ENCODE results near the gene OSBPL2. TPM values are rescaled to one million over a fixed set of nuclear protein-coding genes. Genes with fewer than 3 reads are reported as not detected.

The OSBPL2 gene
- total RNA-seq, 1 donor from 2014 or later = 29.2 TPM

DNA sequence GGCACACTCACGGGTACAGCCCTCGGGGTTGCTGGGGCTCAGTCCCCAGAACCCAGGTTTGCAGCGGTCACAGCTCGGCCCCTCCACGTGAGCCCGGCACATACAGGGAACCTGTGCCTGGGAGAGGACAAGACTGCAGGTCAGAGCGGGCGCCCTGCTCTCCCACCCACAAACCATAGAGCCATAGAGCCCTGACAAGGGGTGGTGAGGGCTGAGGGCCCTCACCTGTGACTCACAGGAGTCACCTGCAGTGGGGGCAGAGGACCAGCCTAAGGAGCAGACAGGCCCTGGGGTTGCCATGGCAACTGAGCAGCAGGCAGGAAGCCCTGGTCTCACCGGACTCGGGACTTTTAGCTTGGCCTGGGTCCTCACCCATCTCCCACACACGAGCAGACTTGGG, 98.0 kb downstream of the OSBPL2 start:
- no peak for DNase-seq
- Mint-ChIP-seq H3K4me1 (no peaks in the 10 kb centered on the region), H3K9me3 (no peaks in the 10 kb centered on the region), H3K4me3 (no peak overlapping the region), H3K36me3 (ENCODE audit: low read depth) (no peaks in the 10 kb centered on the region), H3K27ac (no peak overlapping the region), H3K27me3 (peaks cover 5% of the 10 kb centered on the region)
- intact Hi-C loops (cut with micrococcal nuclease) = no loop called here

- H3K36me3 Mint-ChIP-seq (ENCODE audit: low read depth) = no peaks in the 10 kb centered on the region
- H3K27ac Mint-ChIP-seq = no peak overlapping the region
- H3K27me3 Mint-ChIP-seq = peaks cover 5% of the 10 kb centered on the region
- no peak overlapping the region for H3K4me3 Mint-ChIP-seq
- intact Hi-C loops (cut with micrococcal nuclease) = no loop called here
- H3K4me1 Mint-ChIP-seq = no peaks in the 10 kb centered on the region
- DNase-seq = no peak
- H3K9me3 Mint-ChIP-seq = no peaks in the 10 kb centered on the region
Observed at GRCh38 chr20:62336775-62337557, 98.6 kb downstream of the OSBPL2 start.

DNA sequence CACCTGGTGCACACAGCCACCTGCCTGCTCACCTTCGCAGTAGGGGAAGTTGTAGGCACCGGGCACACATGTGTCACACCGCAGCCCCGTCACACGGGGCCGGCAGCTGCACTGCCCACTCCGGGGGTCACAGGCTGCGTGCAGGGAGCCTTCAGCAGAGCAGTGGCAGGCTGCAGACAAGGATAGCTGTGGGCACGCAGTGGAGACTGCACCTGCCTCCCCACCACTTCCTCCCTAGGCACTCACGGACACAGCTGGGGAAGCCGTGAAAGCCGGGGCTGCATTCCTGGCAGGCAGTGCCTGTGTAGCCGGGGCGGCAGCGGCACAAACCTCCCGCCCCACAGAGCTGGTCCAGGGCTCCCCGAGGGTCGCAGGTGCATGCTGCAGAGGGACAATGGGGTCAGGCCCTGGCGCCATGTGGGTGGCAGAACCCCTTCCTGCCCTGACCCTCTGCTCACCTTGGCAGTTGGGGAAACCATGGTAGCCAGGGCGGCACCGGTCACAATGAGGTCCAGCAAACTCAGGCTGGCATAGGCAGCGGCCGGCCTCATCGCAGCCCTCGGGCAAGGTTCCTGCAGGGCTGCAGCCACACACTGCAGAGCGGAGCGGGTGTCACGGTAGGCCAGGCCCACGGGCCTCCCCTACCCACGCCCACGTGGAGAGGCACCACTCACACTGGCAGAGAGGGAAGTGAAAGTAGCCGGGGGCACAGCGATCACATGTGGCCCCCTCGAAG, 99.4 kb downstream of the OSBPL2 start:
- DNase-seq = no peak
- Mint-ChIP-seq H3K27me3 (peaks cover 5% of the 10 kb centered on the region), H3K4me1 (no peaks in the 10 kb centered on the region), H3K27ac (no peak overlapping the region), H3K4me3 (no peak overlapping the region), H3K9me3 (no peaks in the 10 kb centered on the region), H3K36me3 (ENCODE audit: low read depth) (no peaks in the 10 kb centered on the region)
- intact Hi-C loops (cut with micrococcal nuclease) = no loop called here

- Mint-ChIP-seq H3K4me1 (no peaks in the 10 kb centered on the region), H3K27ac (no peak overlapping the region), H3K4me3 (no peak overlapping the region), H3K27me3 (peaks cover 5% of the 10 kb centered on the region), H3K9me3 (no peaks in the 10 kb centered on the region), H3K36me3 (ENCODE audit: low read depth) (no peaks in the 10 kb centered on the region)
- no peak for DNase-seq
- intact Hi-C loops (cut with micrococcal nuclease) = no loop called here
Observed at GRCh38 chr20:62338294-62338620, 99.9 kb downstream of the OSBPL2 start.

DNA sequence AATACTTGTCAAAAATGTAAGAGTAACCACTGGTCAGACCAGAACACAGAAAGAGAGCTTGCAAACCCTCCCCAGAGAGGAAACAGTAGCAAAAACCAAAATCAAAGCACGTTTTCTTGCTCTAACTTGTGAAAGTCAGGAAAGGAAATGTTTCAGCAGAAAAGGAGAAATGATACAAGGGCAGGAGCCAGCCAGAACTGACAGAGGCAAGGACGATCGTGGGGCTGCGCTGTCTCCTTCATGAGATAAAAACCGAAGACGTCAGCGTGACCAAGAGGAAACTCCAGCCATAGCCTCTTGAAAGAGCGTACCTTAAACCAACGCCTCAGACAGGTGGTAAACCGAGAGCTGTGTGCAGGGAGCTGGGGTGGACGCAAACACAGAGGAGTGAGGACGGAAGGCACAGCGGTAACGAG, 101.3 kb downstream of the OSBPL2 start:
- H3K4me1 Mint-ChIP-seq = no peaks in the 10 kb centered on the region
- no peak overlapping the region for H3K27ac Mint-ChIP-seq
- no peak overlapping the region for H3K4me3 Mint-ChIP-seq
- peaks cover 5% of the 10 kb centered on the region for H3K27me3 Mint-ChIP-seq
- intact Hi-C loops (cut with micrococcal nuclease) = no loop called here
- DNase-seq = no peak
- H3K36me3 Mint-ChIP-seq (ENCODE audit: low read depth) = no peaks in the 10 kb centered on the region
- H3K9me3 Mint-ChIP-seq = no peaks in the 10 kb centered on the region

- Mint-ChIP-seq H3K4me3 (no peak overlapping the region), H3K27me3 (peaks cover 5% of the 10 kb centered on the region), H3K36me3 (ENCODE audit: low read depth) (no peaks in the 10 kb centered on the region), H3K4me1 (no peaks in the 10 kb centered on the region), H3K9me3 (no peaks in the 10 kb centered on the region), H3K27ac (no peak overlapping the region)
- intact Hi-C loops (cut with micrococcal nuclease) = no loop called here
- DNase-seq = no peak
Observed at GRCh38 chr20:62342910-62343309, 104.6 kb downstream of the OSBPL2 start.

DNA sequence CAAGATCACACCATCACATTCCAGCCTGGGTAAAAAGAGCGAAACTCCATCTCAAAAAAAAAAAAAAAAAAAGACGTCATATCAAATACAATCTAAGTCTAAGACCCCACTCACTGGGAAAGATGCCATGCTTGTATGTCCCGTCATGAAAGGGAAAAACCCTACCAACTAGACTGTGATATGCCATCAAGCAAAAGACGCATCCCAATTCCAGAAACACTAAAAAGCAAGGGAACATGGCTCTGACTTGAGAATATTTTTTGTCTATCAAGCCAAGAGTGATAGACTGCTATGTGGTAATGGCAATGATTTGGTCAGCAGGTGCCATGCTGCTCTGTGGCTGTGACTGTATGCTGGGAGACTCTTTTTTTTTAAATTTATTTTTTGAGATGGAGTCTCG, 105.8 kb downstream of the OSBPL2 start:
- Mint-ChIP-seq H3K4me3 (no peak overlapping the region), H3K27me3 (peaks cover 5% of the 10 kb centered on the region), H3K27ac (no peak overlapping the region), H3K9me3 (no peaks in the 10 kb centered on the region), H3K36me3 (ENCODE audit: low read depth) (no peaks in the 10 kb centered on the region), H3K4me1 (no peaks in the 10 kb centered on the region)
- DNase-seq = no peak
- intact Hi-C loops (cut with micrococcal nuclease) = no loop called here

DNA sequence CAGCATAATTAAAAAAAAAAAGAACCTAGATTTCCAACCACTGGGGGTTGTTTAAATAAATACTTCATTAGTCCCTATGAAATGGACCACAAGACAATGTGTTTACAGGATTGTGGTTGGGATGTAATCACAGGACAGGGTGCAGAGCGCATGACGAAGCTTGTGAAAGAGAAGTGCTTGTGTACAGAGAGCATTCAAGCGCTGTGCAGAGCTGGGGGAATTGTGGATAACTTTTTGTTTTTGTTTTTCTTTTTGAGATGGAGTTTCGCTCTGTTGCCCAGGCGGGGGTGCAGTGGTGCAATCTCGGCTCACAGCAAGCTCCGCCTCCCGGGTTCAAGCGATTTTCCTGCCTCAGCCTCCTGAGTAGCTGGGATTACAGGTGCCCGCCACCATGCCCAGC, 106.5 kb downstream of the OSBPL2 start:
- Mint-ChIP-seq H3K9me3 (peaks cover 3% of the 10 kb centered on the region), H3K36me3 (ENCODE audit: low read depth) (no peaks in the 10 kb centered on the region), H3K27ac (no peak overlapping the region), H3K4me1 (peaks cover 2% of the 10 kb centered on the region), H3K4me3 (no peak overlapping the region), H3K27me3 (peaks cover 3% of the 10 kb centered on the region)
- no peak for DNase-seq
- intact Hi-C loops (cut with micrococcal nuclease) = no loop called here

Other genes with a start within 250 kb of the OSBPL2 start
- gene TAF4, start 172.6 kb upstream of the OSBPL2 start, total RNA-seq = 25.6 and 26.6 TPM in 2 replicates
- 44.0 and 45.3 TPM in 2 replicates for gene LSM14B, start 116.0 kb upstream of the OSBPL2 start, total RNA-seq
- 434 and 449 TPM in 2 replicates for gene PSMA7, start 95.1 kb upstream of the OSBPL2 start, total RNA-seq
- gene SS18L1, start 94.8 kb upstream of the OSBPL2 start, total RNA-seq = 26.7 and 29.0 TPM in 2 replicates
- 43.0 and 44.4 TPM in 2 replicates for gene MTG2, start 55.5 kb upstream of the OSBPL2 start, total RNA-seq
- not detected in 2 replicates for gene HRH3, start 18.2 kb upstream of the OSBPL2 start, total RNA-seq
- gene ADRM1, start 64.5 kb downstream of the OSBPL2 start, total RNA-seq = 179 and 183 TPM in 2 replicates
- gene LAMA5, start 128.8 kb downstream of the OSBPL2 start, total RNA-seq = 2.0 and 2.1 TPM in 2 replicates
- 2,091 and 2,109 TPM in 2 replicates for gene RPS21, start 148.6 kb downstream of the OSBPL2 start, total RNA-seq
- gene CABLES2, start 168.8 kb downstream of the OSBPL2 start, total RNA-seq = 13.1 and 13.5 TPM in 2 replicates
- not detected in 2 replicates for gene RBBP8NL, start 189.0 kb downstream of the OSBPL2 start, total RNA-seq
- not detected in 2 replicates for gene GATA5, start 237.5 kb downstream of the OSBPL2 start, total RNA-seq

Measured in activated CD4-positive, alpha-beta T cell treated with anti-CD3 and anti-CD28 coated beads, Interleukin-2, amount 10 ng/mL, durations not matched to agents 24 days and 14 days (primary cell).